Measurements from ENCODE around the gene FBXO28. TPM values are rescaled to one million over a fixed set of nuclear protein-coding genes. Genes with fewer than 3 reads are reported as not detected.

FBXO28 gene
- total and polyA plus RNA-seq, 2 experiments from 2014 or later = 14.9 to 31.8 TPM

- Histone ChIP-seq H3K4me2 (ENCODE audit: unreplicated experiment) (no peak overlapping the region), H3K79me2 (ENCODE audit: insufficient read depth) (no peaks in the 10 kb centered on the region), H3K9ac (no peak overlapping the region), H4K20me1 (ENCODE audit: insufficient read depth) (no peaks in the 10 kb centered on the region), H3K4me3 (no peak overlapping the region), H2AFZ (no peak overlapping the region), H3F3A (ENCODE audit: insufficient read depth) (no peaks in the 10 kb centered on the region), H3K36me3 (ENCODE audit: low read depth) (no peaks in the 10 kb centered on the region), H3K9me3 (ENCODE audit: low read depth) (no peaks in the 10 kb centered on the region), H3K4me1 (ENCODE audit: insufficient read depth) (no peaks in the 10 kb centered on the region), H3K27me3 (replicated peaks; ENCODE audit: insufficient read depth) (no peaks in the 10 kb centered on the region), H3K27ac (no peak overlapping the region), H3K9me2 (ENCODE audit: insufficient read depth) (no peaks in the 10 kb centered on the region)
- TF ChIP-seq EZH2phosphoT487 (IDR thresholded peaks at IDR 0.05; ENCODE audit: insufficient read depth, low read depth) = no peak
- no peak for TF ChIP-seq EZH2 (IDR thresholded peaks at IDR 0.05; ENCODE audit: insufficient read depth, poor library complexity, severe bottlenecking)
- in situ Hi-C loops (cut with MboI) = no loop called here
- WGBS, 2 experiments (ENCODE audit: low coverage in 1 of 2, low lambda C conversion rate in 2 of 2, missing lambda C conversion rate in 2 of 2) = 64 to 80% methylated on average over 3 of the region's 3 CpGs
- DNase-seq = no peak
Observed at GRCh38 chr1:224089583-224089982, 24.3 kb upstream of the FBXO28 start.

GRCh38 chr1:224090116-224090515 lies 23.8 kb upstream of the FBXO28 start:
- no peaks in the 10 kb centered on the region for H3K4me1 ChIP-seq (ENCODE audit: insufficient read depth)
- no peak overlapping the region for H3K4me2 ChIP-seq (ENCODE audit: unreplicated experiment)
- no peaks in the 10 kb centered on the region for H3K9me3 ChIP-seq (ENCODE audit: low read depth)
- no peak for TF ChIP-seq EZH2phosphoT487 (IDR thresholded peaks at IDR 0.05; ENCODE audit: insufficient read depth, low read depth)
- no peak for TF ChIP-seq EZH2 (IDR thresholded peaks at IDR 0.05; ENCODE audit: insufficient read depth, poor library complexity, severe bottlenecking)
- H3K9ac ChIP-seq = no peak overlapping the region
- in situ Hi-C loops (cut with MboI) = no loop called here
- H3K27ac ChIP-seq = no peak overlapping the region
- H3K79me2 ChIP-seq (ENCODE audit: insufficient read depth) = no peaks in the 10 kb centered on the region
- H4K20me1 ChIP-seq (ENCODE audit: insufficient read depth) = no peaks in the 10 kb centered on the region
- H2AFZ ChIP-seq = no peak overlapping the region
- H3K9me2 ChIP-seq (ENCODE audit: insufficient read depth) = no peaks in the 10 kb centered on the region
- H3K27me3 ChIP-seq (replicated peaks; ENCODE audit: insufficient read depth) = no peaks in the 10 kb centered on the region
- 73 to 81% methylated on average over 5 of the region's 5 CpGs for WGBS, 2 experiments (ENCODE audit: low coverage in 1 of 2, low lambda C conversion rate in 2 of 2, missing lambda C conversion rate in 2 of 2)
- DNase-seq = no peak
- no peak overlapping the region for H3K4me3 ChIP-seq
- no peaks in the 10 kb centered on the region for H3F3A ChIP-seq (ENCODE audit: insufficient read depth)
- no peaks in the 10 kb centered on the region for H3K36me3 ChIP-seq (ENCODE audit: low read depth)

- Histone ChIP-seq H3K27me3 (replicated peaks; ENCODE audit: insufficient read depth) (peaks cover 5% of the 10 kb centered on the region; the same call in 1 of the 2 replicates), H3K36me3 (ENCODE audit: low read depth) (no peaks in the 10 kb centered on the region), H3K9me2 (ENCODE audit: insufficient read depth) (no peaks in the 10 kb centered on the region), H3K4me3 (no peak overlapping the region), H3K9ac (no peak overlapping the region), H3K27ac (no peak overlapping the region), H3K4me2 (ENCODE audit: unreplicated experiment) (no peak overlapping the region), H3F3A (ENCODE audit: insufficient read depth) (no peaks in the 10 kb centered on the region), H3K4me1 (ENCODE audit: insufficient read depth) (no peaks in the 10 kb centered on the region), H4K20me1 (ENCODE audit: insufficient read depth) (no peaks in the 10 kb centered on the region), H3K79me2 (ENCODE audit: insufficient read depth) (no peaks in the 10 kb centered on the region), H3K9me3 (ENCODE audit: low read depth) (no peaks in the 10 kb centered on the region), H2AFZ (no peak overlapping the region)
- WGBS, 2 experiments (ENCODE audit: low coverage in 1 of 2, low lambda C conversion rate in 2 of 2, missing lambda C conversion rate in 2 of 2) = 76 to 78% methylated on average over 1 of the region's 1 CpG
- in situ Hi-C loops (cut with MboI) = no loop called here
- TF ChIP-seq EZH2phosphoT487 (IDR thresholded peaks at IDR 0.05; ENCODE audit: insufficient read depth, low read depth) (no peak), EZH2 (IDR thresholded peaks at IDR 0.05; ENCODE audit: insufficient read depth, poor library complexity, severe bottlenecking) (no peak)
- no peak for DNase-seq
Observed at GRCh38 chr1:224092111-224092510, 21.8 kb upstream of the FBXO28 start.

- WGBS, 2 experiments (ENCODE audit: low coverage in 1 of 2, low lambda C conversion rate in 2 of 2, missing lambda C conversion rate in 2 of 2) = 33 to 34% methylated on average over 2 of the region's 2 CpGs
Observed at GRCh38 chr1:224092601-224093000, 21.3 kb upstream of the FBXO28 start.

GRCh38 chr1:224095339-224095738 lies 18.6 kb upstream of the FBXO28 start:
- peaks cover 8% of the 10 kb centered on the region; the same call in 1 of the 2 replicates for H3K27me3 ChIP-seq (replicated peaks; ENCODE audit: insufficient read depth)
- no peaks in the 10 kb centered on the region for H3K79me2 ChIP-seq (ENCODE audit: insufficient read depth)
- no peak for TF ChIP-seq EZH2 (IDR thresholded peaks at IDR 0.05; ENCODE audit: insufficient read depth, poor library complexity, severe bottlenecking)
- no peak for TF ChIP-seq EZH2phosphoT487 (IDR thresholded peaks at IDR 0.05; ENCODE audit: insufficient read depth, low read depth)
- no peaks in the 10 kb centered on the region for H3K9me3 ChIP-seq (ENCODE audit: low read depth)
- no peak overlapping the region for H2AFZ ChIP-seq
- no peaks in the 10 kb centered on the region for H3K36me3 ChIP-seq (ENCODE audit: low read depth)
- H3K27ac ChIP-seq = no peak overlapping the region
- no peak for DNase-seq
- H3K9me2 ChIP-seq (ENCODE audit: insufficient read depth) = no peaks in the 10 kb centered on the region
- no peak overlapping the region for H3K4me2 ChIP-seq (ENCODE audit: unreplicated experiment)
- WGBS, 2 experiments (ENCODE audit: low coverage in 1 of 2, low lambda C conversion rate in 2 of 2, missing lambda C conversion rate in 2 of 2) = 49 to 50% methylated on average over 1 of the region's 1 CpG
- in situ Hi-C loops (cut with MboI) = no loop called here
- no peak overlapping the region for H3K9ac ChIP-seq
- H3K4me1 ChIP-seq (ENCODE audit: insufficient read depth) = no peaks in the 10 kb centered on the region
- H4K20me1 ChIP-seq (ENCODE audit: insufficient read depth) = no peaks in the 10 kb centered on the region
- H3F3A ChIP-seq (ENCODE audit: insufficient read depth) = no peaks in the 10 kb centered on the region
- no peak overlapping the region for H3K4me3 ChIP-seq

More at GRCh38 chr1:224092601-224093000, 21.3 kb upstream of the FBXO28 start:
- Histone ChIP-seq H3K4me3 (no peak overlapping the region), H3K27me3 (replicated peaks; ENCODE audit: insufficient read depth) (peaks cover 8% of the 10 kb centered on the region; the same call in 1 of the 2 replicates), H3K4me1 (ENCODE audit: insufficient read depth) (no peaks in the 10 kb centered on the region), H3K27ac (no peak overlapping the region), H3K79me2 (ENCODE audit: insufficient read depth) (no peaks in the 10 kb centered on the region), H3K36me3 (ENCODE audit: low read depth) (no peaks in the 10 kb centered on the region), H2AFZ (no peak overlapping the region), H4K20me1 (ENCODE audit: insufficient read depth) (no peaks in the 10 kb centered on the region), H3K9me2 (ENCODE audit: insufficient read depth) (no peaks in the 10 kb centered on the region), H3K9me3 (ENCODE audit: low read depth) (no peaks in the 10 kb centered on the region), H3K4me2 (ENCODE audit: unreplicated experiment) (no peak overlapping the region), H3F3A (ENCODE audit: insufficient read depth) (no peaks in the 10 kb centered on the region), H3K9ac (no peak overlapping the region)
- DNase-seq = no peak
- TF ChIP-seq EZH2phosphoT487 (IDR thresholded peaks at IDR 0.05; ENCODE audit: insufficient read depth, low read depth) (no peak), EZH2 (IDR thresholded peaks at IDR 0.05; ENCODE audit: insufficient read depth, poor library complexity, severe bottlenecking) (no peak)
- in situ Hi-C loops (cut with MboI) = no loop called here
